Bronchial epithelial cell (primary cell): ENCODE results near the gene PTGES2. TPM values are rescaled to one million over a fixed set of nuclear protein-coding genes. Genes with fewer than 3 reads are reported as not detected.

Source experiments
- DNase-seq: peaks from one replicate; pipeline ENCODE4 v3.0.0-alpha.2; 2010; ENCODE audit warnings: low read depth
- FAIRE-seq: peaks from 2 replicates; lab custom pipeline; 2011; peaks lifted over from hg19 to GRCh38; lab: Jason Lieb, UNC
- H3K27me3 ChIP-seq: 2 replicates; pipeline ENCODE4 v1.5.1; 2011; ENCODE audit warnings: low read length; ENCODE audit not compliant: control insufficient read depth, insufficient read depth
- H3K36me3 ChIP-seq: 2 replicates; pipeline ENCODE4 v1.5.1; 2011; ENCODE audit warnings: low read length; ENCODE audit not compliant: control insufficient read depth, insufficient read depth
- H3K4me3 ChIP-seq: 2 replicates; pipeline ENCODE4 v1.5.1; 2011; ENCODE audit warnings: mild to moderate bottlenecking, low read depth, low read length, control low read depth
- total RNA-seq: library from RNA; depleted of rRNA; stranded (reverse); fragments of >200 nt; gene quantifications from 2 replicates; pipeline ENCODE4 v1.2.1, GENCODE V29; 2014
- TF ChIP-seq, protein P1 (sequence below): IDR thresholded peaks from 2 replicates; pipeline ENCODE4 v1.5.1; 2011; ENCODE audit warnings: mild to moderate bottlenecking, moderate library complexity, low read length, control low read depth, inconsistent platforms; ENCODE audit not compliant: insufficient read depth, severe bottlenecking

Gene PTGES2
- total RNA-seq, 1 donor from 2014 or later = 130 TPM

DNA sequence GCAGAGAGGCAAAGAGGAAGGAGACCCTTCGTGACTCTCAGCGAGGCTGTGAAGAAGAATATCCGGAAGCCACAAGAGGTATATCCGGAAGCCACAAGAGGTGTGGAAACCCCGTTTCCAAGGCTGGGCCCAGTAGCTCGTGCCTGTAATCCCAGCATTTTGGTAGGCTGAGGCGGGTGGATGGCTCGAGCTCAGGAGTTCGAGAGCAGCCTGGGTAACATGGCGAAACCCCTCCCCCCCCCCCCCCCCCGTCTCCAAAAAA is 31.9 kb upstream of the PTGES2 start:
- Histone ChIP-seq H3K27me3 (no peaks in the 10 kb centered on the region), H3K36me3 (peaks cover 6% of the 10 kb centered on the region), H3K4me3 (peak overlapping the region; percentile 49)
- DNase-seq (no peak), FAIRE-seq (no peak)
- TF ChIP-seq, protein P1, sequence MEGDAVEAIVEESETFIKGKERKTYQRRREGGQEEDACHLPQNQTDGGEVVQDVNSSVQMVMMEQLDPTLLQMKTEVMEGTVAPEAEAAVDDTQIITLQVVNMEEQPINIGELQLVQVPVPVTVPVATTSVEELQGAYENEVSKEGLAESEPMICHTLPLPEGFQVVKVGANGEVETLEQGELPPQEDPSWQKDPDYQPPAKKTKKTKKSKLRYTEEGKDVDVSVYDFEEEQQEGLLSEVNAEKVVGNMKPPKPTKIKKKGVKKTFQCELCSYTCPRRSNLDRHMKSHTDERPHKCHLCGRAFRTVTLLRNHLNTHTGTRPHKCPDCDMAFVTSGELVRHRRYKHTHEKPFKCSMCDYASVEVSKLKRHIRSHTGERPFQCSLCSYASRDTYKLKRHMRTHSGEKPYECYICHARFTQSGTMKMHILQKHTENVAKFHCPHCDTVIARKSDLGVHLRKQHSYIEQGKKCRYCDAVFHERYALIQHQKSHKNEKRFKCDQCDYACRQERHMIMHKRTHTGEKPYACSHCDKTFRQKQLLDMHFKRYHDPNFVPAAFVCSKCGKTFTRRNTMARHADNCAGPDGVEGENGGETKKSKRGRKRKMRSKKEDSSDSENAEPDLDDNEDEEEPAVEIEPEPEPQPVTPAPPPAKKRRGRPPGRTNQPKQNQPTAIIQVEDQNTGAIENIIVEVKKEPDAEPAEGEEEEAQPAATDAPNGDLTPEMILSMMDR = no peak

DNA sequence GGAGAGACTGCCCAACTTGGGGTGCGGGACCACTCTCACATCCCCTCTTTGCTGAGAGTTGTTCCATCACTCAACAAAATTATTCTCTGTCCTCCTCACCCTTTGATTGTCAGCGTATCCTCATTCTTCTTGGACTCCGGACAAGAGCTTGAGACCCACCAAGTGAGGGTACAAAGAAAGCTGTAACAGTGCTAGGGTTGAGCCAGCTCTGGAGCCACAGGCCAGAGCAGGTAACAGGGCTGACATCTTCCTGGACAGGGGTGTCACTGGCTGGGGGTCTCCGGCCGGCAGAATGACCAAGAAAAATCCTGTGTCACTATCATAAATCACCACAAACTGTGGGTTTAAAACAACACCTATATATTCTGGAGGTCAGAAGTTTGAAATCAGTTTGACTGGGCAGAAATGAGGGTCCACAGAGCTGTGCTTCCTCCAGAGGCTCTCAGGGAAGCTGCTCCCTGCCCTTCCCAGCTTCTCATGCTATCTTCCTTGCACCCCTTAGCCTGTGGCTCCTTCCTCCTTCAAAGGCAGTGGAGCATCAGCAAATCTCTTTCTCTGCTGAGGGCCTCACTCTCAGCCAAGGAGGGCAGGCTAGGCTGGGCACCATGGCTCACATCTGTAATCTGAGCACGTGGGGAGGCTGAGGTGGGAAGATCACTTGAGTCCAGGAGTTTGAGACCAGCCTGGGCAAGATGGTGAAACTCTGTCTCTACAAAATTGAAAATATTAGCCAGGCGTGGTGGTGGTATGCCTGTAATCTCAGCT is 28.4 kb upstream of the PTGES2 start:
- DNase-seq = no peak
- FAIRE-seq = no peak
- Histone ChIP-seq H3K4me3 (no peak overlapping the region), H3K27me3 (no peaks in the 10 kb centered on the region), H3K36me3 (no peaks in the 10 kb centered on the region)
- TF ChIP-seq, protein P1 = no peak

DNA sequence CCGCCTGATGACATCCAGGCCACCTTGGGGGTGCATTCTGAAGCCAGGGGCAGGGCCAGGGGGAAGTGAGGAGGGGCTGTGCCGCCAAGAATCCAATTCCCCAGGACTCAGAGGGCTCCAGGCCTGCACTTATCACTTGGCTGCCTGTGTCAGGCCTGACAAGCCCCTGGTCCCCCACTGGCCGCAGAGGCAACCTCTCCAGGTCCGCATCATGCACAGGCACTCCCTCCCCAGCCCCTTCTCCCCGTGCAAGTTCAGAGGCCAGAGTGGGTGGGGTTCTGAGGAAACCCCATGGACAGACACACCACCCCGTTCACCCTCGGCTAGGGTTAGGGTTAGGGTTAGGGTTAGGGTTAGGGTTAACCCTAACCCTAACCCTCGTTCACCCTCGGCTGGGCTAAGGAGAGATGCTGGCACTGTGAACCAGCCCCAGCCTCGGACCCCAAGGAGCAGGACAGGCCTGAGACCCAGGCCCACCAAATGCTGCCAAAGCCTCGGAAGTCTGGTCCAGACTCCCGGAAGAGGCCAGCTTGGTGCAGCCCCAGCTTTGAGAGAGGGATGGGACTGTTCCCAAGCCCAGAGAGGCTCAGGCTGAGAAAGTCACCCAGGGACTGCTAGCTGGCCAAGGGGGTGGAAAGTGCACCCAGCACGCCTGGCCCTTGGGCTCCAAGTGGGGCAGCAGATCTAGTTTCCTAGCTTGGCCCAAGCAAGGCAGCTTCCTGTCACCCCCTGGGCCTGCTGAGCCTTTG is 26.6 kb upstream of the PTGES2 start:
- Histone ChIP-seq H3K36me3 (no peaks in the 10 kb centered on the region), H3K4me3 (no peak overlapping the region), H3K27me3 (no peaks in the 10 kb centered on the region)
- DNase-seq (no peak), FAIRE-seq (no peak)
- TF ChIP-seq, protein P1 = no peak

DNA sequence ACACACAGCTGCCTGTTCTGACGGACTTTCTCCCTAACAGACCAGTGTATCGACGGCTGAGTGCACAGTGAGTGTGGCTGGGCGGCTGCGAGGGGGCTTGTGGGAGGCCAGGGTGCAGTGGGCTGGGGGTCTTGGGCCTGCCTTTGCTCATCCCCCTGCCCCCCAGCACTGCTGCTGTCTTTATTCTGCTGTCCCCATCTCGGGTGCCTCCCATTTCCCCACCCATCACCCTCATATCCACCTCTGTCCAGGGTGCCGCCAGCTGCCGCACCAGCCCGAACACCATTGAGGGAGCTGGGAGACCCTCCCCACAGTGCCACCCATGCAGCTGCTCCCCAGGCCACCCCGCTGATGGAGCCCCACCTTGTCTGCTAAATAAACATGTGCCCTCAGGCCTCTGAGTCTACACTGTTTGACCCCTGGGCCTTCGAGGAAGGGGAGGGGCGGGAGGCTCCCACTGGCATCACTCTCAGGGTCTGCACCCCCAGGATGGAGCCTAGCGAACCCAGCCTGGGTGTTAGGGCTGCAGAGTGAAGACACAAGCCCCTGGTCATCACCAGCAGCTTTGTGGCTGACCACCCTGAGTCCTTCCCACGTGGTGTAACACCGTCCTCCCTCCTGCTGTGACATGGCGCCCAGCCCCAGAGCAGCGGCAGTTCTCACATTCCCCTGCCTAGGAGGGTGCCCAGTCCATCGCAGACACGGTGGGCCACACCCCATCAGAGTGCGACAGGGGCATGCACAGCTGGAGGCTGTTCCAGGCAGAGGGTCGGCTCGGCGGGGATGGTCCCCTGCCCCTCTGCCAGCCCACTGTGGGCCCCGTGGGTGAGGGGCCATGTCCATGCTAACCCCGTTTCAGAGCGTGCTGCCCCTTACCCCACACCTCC is 25.8 kb upstream of the PTGES2 start:
- no peaks in the 10 kb centered on the region for H3K36me3 ChIP-seq
- FAIRE-seq (no peak), DNase-seq (no peak)
- no peaks in the 10 kb centered on the region for H3K27me3 ChIP-seq
- TF ChIP-seq, protein P1 = no peak
- no peak overlapping the region for H3K4me3 ChIP-seq

DNA sequence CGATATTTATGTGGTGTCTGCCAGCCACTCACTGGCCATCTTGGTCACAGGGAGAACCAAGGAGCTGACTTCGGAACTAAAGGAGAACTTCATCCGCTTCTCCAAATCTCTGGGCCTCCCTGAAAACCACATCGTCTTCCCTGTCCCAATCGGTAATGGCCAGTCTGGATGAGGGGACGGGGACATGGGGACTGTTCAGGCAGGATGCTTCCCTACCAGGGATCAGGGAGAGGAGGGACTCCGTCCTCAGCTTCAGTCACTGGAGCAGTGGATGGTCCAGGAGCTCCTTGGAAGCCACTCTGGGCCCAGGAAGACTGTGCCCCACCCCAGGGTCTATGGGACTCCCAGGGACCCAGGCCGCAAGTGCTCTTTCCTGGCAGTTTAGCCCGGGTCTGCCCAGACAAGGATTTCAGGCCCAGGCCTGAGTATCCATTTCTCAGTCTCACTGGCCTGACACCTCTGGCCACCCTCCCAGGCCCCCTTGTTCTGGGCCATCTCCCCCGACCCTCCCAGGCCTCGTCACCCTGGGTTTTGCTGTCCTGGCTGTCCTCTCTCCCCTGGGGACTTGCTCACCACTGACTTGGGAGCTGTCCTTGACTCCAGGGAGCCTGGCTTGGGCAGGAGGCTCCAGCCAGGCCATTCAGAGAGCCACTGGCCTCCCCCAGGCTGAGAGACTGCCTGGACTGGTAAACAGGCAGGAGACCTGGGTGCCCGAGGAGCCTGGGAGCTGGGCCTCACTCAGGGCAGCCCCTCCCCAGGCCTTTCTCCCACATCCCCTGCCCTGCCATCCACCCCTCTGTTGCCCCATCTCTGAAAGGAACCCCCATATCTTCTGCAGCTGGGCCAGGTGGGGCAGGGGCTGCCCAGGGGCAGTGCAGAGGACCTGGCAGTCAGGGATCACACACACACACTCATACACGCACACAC is 24.9 kb upstream of the PTGES2 start:
- Histone ChIP-seq H3K36me3 (no peaks in the 10 kb centered on the region), H3K27me3 (no peaks in the 10 kb centered on the region), H3K4me3 (no peak overlapping the region)
- DNase-seq = no peak
- no peak for FAIRE-seq
- TF ChIP-seq, protein P1 = no peak
